C4-2B (cell line): ENCODE measurements around the gene NIPAL1.

ENCODE experiments used
- ZFX ChIP-seq: fragments of 450-650 bp; IDR thresholded peaks from 2 replicates; pipeline ENCODE4 v1.6.1; 2017
- TF ChIP-seq, protein P1 (sequence below): fragments of 450-650 bp; conservative IDR thresholded peaks from 2 replicates; pipeline ENCODE4 v1.5.1; 2017; ENCODE audit warnings: mild to moderate bottlenecking

DNA sequence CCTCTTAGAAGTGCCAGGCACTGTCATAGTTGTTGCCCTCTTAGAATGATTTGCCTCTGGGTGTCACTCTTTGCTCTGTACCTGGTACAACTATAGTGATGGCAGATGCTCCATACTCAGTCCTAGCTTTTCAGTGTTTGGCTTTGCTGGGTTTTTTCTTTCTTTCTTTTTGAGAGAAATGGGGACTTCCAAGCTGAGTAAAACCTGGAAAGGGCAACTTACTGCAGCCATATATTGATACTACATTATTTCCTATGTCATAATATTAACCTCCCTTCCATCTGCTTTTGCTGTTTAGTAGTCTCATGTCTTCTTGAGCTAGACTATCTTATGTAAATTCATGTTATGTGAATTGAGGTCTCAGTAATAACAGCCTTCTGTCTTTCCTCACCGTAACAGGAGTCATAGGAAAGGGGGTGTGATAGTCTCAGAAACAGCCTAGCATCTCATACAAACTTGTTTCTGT is 49.0 kb downstream of the NIPAL1 start:
- TF ChIP-seq, protein P1, sequence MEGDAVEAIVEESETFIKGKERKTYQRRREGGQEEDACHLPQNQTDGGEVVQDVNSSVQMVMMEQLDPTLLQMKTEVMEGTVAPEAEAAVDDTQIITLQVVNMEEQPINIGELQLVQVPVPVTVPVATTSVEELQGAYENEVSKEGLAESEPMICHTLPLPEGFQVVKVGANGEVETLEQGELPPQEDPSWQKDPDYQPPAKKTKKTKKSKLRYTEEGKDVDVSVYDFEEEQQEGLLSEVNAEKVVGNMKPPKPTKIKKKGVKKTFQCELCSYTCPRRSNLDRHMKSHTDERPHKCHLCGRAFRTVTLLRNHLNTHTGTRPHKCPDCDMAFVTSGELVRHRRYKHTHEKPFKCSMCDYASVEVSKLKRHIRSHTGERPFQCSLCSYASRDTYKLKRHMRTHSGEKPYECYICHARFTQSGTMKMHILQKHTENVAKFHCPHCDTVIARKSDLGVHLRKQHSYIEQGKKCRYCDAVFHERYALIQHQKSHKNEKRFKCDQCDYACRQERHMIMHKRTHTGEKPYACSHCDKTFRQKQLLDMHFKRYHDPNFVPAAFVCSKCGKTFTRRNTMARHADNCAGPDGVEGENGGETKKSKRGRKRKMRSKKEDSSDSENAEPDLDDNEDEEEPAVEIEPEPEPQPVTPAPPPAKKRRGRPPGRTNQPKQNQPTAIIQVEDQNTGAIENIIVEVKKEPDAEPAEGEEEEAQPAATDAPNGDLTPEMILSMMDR, result no peak
- no peak for TF ChIP-seq ZFX
